ENCODE measurements around the gene EIF1AY. TPM values are rescaled to one million over a fixed set of nuclear protein-coding genes. Genes with fewer than 3 reads are reported as not detected.

The EIF1AY gene, protein sequence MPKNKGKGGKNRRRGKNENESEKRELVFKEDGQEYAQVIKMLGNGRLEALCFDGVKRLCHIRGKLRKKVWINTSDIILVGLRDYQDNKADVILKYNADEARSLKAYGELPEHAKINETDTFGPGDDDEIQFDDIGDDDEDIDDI
- total RNA-seq = 10 to 100 TPM in 3 of 5 donors, not detected in 2; 17.9 to 34.0 (median 32.0) TPM
- total RNA-seq (2013) = 38.5 TPM
- 0 to 61.9 (median 28.1) reads per million in 29 experiments for total RNA-seq

DNA sequence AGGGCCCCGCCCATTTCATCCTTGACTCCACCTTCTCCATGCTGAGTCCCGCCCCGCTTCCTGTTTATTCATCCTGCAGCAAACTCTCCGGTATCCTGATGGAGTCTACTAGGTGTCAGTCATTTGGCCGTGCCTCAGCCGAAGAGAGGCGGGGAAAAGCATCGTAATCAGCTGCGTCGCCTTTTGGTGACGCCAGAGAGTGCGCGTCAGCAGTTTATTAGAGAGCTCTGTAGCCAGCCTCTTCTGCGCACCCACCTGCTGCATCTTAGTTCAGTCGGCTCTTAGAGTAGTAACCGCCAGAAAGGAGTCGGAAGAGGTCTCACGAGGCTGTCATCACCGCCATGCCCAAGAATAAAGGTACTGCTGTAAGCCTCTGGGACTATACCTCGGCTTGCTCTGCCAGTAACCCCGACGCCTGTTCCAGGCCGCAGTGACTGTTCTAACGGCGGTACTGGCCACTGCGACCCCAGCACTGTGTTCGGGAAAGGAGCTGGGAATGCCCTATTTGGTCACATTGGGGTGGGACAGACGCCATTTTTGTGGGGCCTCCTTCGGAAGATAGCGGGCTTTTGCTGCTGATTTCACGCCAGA is at the start of gene EIF1AY:
Gene EIF1AY, plus strand, starts transcription at position 246 of the 591 bp plus-strand sequence. Its CDS starts 96 bp downstream, at position 342.
- H3K4me3 Mint-ChIP-seq = peak within 1 kb of the TSS in 1 of 3 donors; percentile 93
- Histone ChIP-seq H3K27ac (ENCODE audit: low read length) (peak within 1 kb of the TSS; percentile 94), H3K36me3 (ENCODE audit: control insufficient read depth in 2 of 2, extremely low read depth in 1 of 2, insufficient read depth in 1 of 2, low read length in 1 of 2) (peaks cover 0 to 3% of the 10 kb centered on the region in 2 donors), H3K27me3 (replicated peaks in 1 of 2; ENCODE audit: control insufficient read depth in 2 of 2, extremely low read depth in 1 of 2, insufficient read depth in 2 of 2, low read length in 1 of 2) (no peaks in the 10 kb centered on the region), H3K4me3 (ENCODE audit: control insufficient read depth in 1 of 2, extremely low read depth in 1 of 2, low read length in 1 of 2) (peak within 1 kb of the TSS in 1 of 2 donors; percentile 76), H3K4me1 (ENCODE audit: control insufficient read depth in 1 of 2, extremely low read depth in 1 of 2, insufficient read depth in 2 of 2, low read length in 2 of 2) (peaks cover 0 to 4% of the 10 kb centered on the region in 2 experiments), H3K9me3 (no peaks in the 10 kb centered on the region)
- no peaks in the 10 kb centered on the region for H3K27me3 Mint-ChIP-seq
- peak in 2 of 4 experiments; percentile 90 to 91 for ATAC-seq (replicated peaks in 1 of 4)
- 0% methylated on average over 18 of the region's 31 CpGs for WGBS (ENCODE audit: insufficient coverage)
- DNase-seq = peak in 20 of 35 experiments; percentile 82 to 97 (median 88)
- H3K9me3 Mint-ChIP-seq = no peaks in the 10 kb centered on the region
- peak within 1 kb of the TSS in 1 of 2 donors; percentile 99 for H3K27ac Mint-ChIP-seq
- peaks cover 0 to 46% (median 0%) of the 10 kb centered on the region in 3 donors for H3K4me1 Mint-ChIP-seq
- peaks cover 5% of the 10 kb centered on the region for H3K36me3 Mint-ChIP-seq
- ChIA-PET POLR2A (interaction anchor here in 1 of 2 donors (0.9 to 1.3 kb wide), 2 partner anchors 831 to 1008 kb away, joined by 4 to 5 read pairs; partner anchors contain the start of gene KDM5D), CTCF (interaction anchor here in 1 of 2 donors (0.6 to 1.3 kb wide), 3 partner anchors 16 to 1008 kb away, joined by 3 to 8 read pairs (median 3); no protein-coding TSS in a partner anchor)

GRCh38 chrY:20528435-20528834 is 47.1 kb upstream of the EIF1AY start:
- DNase-seq = no peak
- no peaks in the 10 kb centered on the region for H3K36me3 ChIP-seq (ENCODE audit: control insufficient read depth in 2 of 2, extremely low read depth in 1 of 2, insufficient read depth in 1 of 2, low read length in 1 of 2)
- no peaks in the 10 kb centered on the region for H3K36me3 Mint-ChIP-seq
- H3K4me1 ChIP-seq (ENCODE audit: control insufficient read depth in 1 of 2, extremely low read depth in 1 of 2, insufficient read depth in 2 of 2, low read length in 2 of 2) = peaks cover 0 to 4% of the 10 kb centered on the region in 2 experiments
- H3K27me3 ChIP-seq (replicated peaks in 1 of 2; ENCODE audit: control insufficient read depth in 2 of 2, extremely low read depth in 1 of 2, insufficient read depth in 2 of 2, low read length in 1 of 2) = no peaks in the 10 kb centered on the region
- no peaks in the 10 kb centered on the region for H3K9me3 Mint-ChIP-seq
- H3K4me1 Mint-ChIP-seq = peaks cover 0 to 22% (median 0%) of the 10 kb centered on the region in 3 donors
- no peaks in the 10 kb centered on the region for H3K9me3 ChIP-seq
- no peak overlapping the region for H3K4me3 Mint-ChIP-seq
- no peak overlapping the region for H3K4me3 ChIP-seq (ENCODE audit: control insufficient read depth in 1 of 2, extremely low read depth in 1 of 2, low read length in 1 of 2)
- POLR2A ChIA-PET = no interaction called here
- H3K27me3 Mint-ChIP-seq = no peaks in the 10 kb centered on the region
- no peak for ATAC-seq (replicated peaks in 1 of 4)
- WGBS (ENCODE audit: insufficient coverage) = no CpG with 5 or more reads among the region's 6 CpGs
- CTCF ChIA-PET = no interaction called here
- H3K27ac Mint-ChIP-seq = no peak overlapping the region
- no peak overlapping the region for H3K27ac ChIP-seq (ENCODE audit: low read length)

GRCh38 chrY:20538186-20538585 is 37.4 kb upstream of the EIF1AY start:
- H3K27me3 Mint-ChIP-seq = no peaks in the 10 kb centered on the region
- DNase-seq (no peak), ATAC-seq (replicated peaks in 1 of 4) (no peak)
- Histone ChIP-seq H3K27me3 (replicated peaks in 1 of 2; ENCODE audit: control insufficient read depth in 2 of 2, extremely low read depth in 1 of 2, insufficient read depth in 2 of 2, low read length in 1 of 2) (no peaks in the 10 kb centered on the region), H3K27ac (ENCODE audit: low read length) (no peak overlapping the region), H3K4me3 (ENCODE audit: control insufficient read depth in 1 of 2, extremely low read depth in 1 of 2, low read length in 1 of 2) (no peak overlapping the region), H3K9me3 (no peaks in the 10 kb centered on the region), H3K4me1 (ENCODE audit: control insufficient read depth in 1 of 2, extremely low read depth in 1 of 2, insufficient read depth in 2 of 2, low read length in 2 of 2) (no peaks in the 10 kb centered on the region), H3K36me3 (ENCODE audit: control insufficient read depth in 2 of 2, extremely low read depth in 1 of 2, insufficient read depth in 1 of 2, low read length in 1 of 2) (no peaks in the 10 kb centered on the region)
- H3K36me3 Mint-ChIP-seq = no peaks in the 10 kb centered on the region
- peaks cover 0 to 26% (median 0%) of the 10 kb centered on the region in 3 donors for H3K4me1 Mint-ChIP-seq
- ChIA-PET CTCF (no interaction called here), POLR2A (no interaction called here)
- no peak overlapping the region for H3K27ac Mint-ChIP-seq
- WGBS (ENCODE audit: insufficient coverage) = no CpG with 5 or more reads among the region's 1 CpG
- no peaks in the 10 kb centered on the region for H3K9me3 Mint-ChIP-seq
- no peak overlapping the region for H3K4me3 Mint-ChIP-seq

DNA sequence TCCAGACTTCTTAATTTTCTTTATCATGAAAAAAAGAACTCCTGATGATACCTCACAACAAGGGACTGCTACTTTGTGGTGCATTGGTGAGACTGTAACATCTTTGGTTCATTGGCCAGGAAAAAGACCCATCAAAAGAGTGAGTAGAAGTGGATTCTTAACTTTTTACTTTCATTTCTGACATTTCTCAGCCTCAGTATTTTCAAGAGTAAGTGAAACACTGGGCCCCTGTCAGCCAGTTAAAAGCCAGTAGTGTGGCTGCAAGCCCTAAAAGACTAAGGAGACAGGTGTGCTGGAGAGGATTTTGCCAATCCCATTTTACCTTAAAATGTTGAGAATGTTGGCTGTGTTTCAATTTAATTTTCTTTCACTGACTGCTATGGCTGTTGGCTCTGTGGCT is 36.6 kb upstream of the EIF1AY start:
- H3K36me3 ChIP-seq (ENCODE audit: control insufficient read depth in 2 of 2, extremely low read depth in 1 of 2, insufficient read depth in 1 of 2, low read length in 1 of 2) = no peaks in the 10 kb centered on the region
- no peaks in the 10 kb centered on the region for H3K4me1 ChIP-seq (ENCODE audit: control insufficient read depth in 1 of 2, extremely low read depth in 1 of 2, insufficient read depth in 2 of 2, low read length in 2 of 2)
- Mint-ChIP-seq H3K36me3 (no peaks in the 10 kb centered on the region), H3K4me3 (no peak overlapping the region), H3K4me1 (peaks cover 0 to 26% (median 0%) of the 10 kb centered on the region in 3 donors), H3K27ac (no peak overlapping the region), H3K27me3 (no peaks in the 10 kb centered on the region), H3K9me3 (no peaks in the 10 kb centered on the region)
- H3K27ac ChIP-seq (ENCODE audit: low read length) = no peak overlapping the region
- H3K4me3 ChIP-seq (ENCODE audit: control insufficient read depth in 1 of 2, extremely low read depth in 1 of 2, low read length in 1 of 2) = no peak overlapping the region
- CTCF ChIA-PET = no interaction called here
- DNase-seq = no peak
- POLR2A ChIA-PET = no interaction called here
- no peaks in the 10 kb centered on the region for H3K27me3 ChIP-seq (replicated peaks in 1 of 2; ENCODE audit: control insufficient read depth in 2 of 2, extremely low read depth in 1 of 2, insufficient read depth in 2 of 2, low read length in 1 of 2)
- no peaks in the 10 kb centered on the region for H3K9me3 ChIP-seq
- ATAC-seq (replicated peaks in 1 of 4) = no peak

DNA sequence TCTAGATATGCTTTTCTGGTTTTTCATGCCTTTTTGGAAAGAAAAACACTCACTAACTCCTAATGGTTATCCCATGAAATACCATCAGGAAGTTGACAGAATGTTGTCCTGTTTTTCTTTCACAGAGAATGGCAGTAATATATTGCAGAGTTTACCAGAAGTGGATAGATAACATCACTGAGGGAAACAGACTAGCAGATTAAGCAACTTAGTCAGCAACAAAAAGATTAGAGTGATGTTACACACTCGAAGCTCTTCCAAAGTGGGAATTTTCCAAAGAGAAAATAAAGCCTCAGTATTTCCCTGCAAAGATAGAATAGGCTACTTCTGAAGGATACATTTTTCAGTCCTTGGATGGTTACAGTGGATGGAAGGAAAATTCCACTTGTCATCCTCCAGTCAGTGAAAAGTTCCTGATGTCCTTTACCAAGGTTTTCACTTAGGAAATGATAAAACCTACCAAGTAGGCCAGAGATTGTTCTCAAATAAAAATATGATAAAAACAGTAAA is 31.1 kb upstream of the EIF1AY start:
- H3K4me1 ChIP-seq (ENCODE audit: control insufficient read depth in 1 of 2, extremely low read depth in 1 of 2, insufficient read depth in 2 of 2, low read length in 2 of 2) = no peaks in the 10 kb centered on the region
- H3K9me3 Mint-ChIP-seq = no peaks in the 10 kb centered on the region
- H3K36me3 ChIP-seq (ENCODE audit: control insufficient read depth in 2 of 2, extremely low read depth in 1 of 2, insufficient read depth in 1 of 2, low read length in 1 of 2) = no peaks in the 10 kb centered on the region
- H3K4me3 ChIP-seq (ENCODE audit: control insufficient read depth in 1 of 2, extremely low read depth in 1 of 2, low read length in 1 of 2) = no peak overlapping the region
- H3K27me3 Mint-ChIP-seq = no peaks in the 10 kb centered on the region
- DNase-seq (no peak), ATAC-seq (replicated peaks in 1 of 4) (no peak)
- H3K4me1 Mint-ChIP-seq = peaks cover 0 to 10% (median 0%) of the 10 kb centered on the region in 3 donors
- H3K9me3 ChIP-seq = no peaks in the 10 kb centered on the region
- no CpG with 5 or more reads among the region's 1 CpG for WGBS (ENCODE audit: insufficient coverage)
- H3K27ac Mint-ChIP-seq = no peak overlapping the region
- CTCF ChIA-PET = no interaction called here
- no peak overlapping the region for H3K4me3 Mint-ChIP-seq
- POLR2A ChIA-PET = no interaction called here
- peaks cover 3% of the 10 kb centered on the region for H3K36me3 Mint-ChIP-seq
- H3K27me3 ChIP-seq (replicated peaks in 1 of 2; ENCODE audit: control insufficient read depth in 2 of 2, extremely low read depth in 1 of 2, insufficient read depth in 2 of 2, low read length in 1 of 2) = no peaks in the 10 kb centered on the region
- H3K27ac ChIP-seq (ENCODE audit: low read length) = no peak overlapping the region

DNA sequence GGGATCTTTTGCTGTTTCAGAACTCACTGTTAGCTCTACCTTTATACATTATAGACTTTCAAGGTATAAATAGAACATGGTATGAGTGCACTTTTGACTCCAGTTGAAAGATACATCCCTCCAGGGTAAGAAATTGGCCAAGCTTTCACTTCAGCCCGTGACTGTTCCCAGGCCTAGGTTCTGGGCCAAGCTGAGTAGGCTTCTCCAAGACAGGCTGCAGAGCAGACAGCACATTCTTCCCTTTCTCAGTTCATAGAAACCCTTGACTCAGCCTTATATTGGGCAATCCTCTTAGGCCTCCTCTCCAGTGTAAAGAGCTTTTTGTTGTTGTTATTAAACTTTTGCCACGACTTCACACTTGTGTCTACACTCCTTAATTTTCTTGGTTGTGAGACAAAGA is 29.5 kb upstream of the EIF1AY start:
- CTCF ChIA-PET = no interaction called here
- H3K4me3 Mint-ChIP-seq = no peak overlapping the region
- Histone ChIP-seq H3K9me3 (no peaks in the 10 kb centered on the region), H3K27me3 (replicated peaks in 1 of 2; ENCODE audit: control insufficient read depth in 2 of 2, extremely low read depth in 1 of 2, insufficient read depth in 2 of 2, low read length in 1 of 2) (no peaks in the 10 kb centered on the region), H3K36me3 (ENCODE audit: control insufficient read depth in 2 of 2, extremely low read depth in 1 of 2, insufficient read depth in 1 of 2, low read length in 1 of 2) (no peaks in the 10 kb centered on the region), H3K27ac (ENCODE audit: low read length) (no peak overlapping the region), H3K4me3 (ENCODE audit: control insufficient read depth in 1 of 2, extremely low read depth in 1 of 2, low read length in 1 of 2) (no peak overlapping the region), H3K4me1 (ENCODE audit: control insufficient read depth in 1 of 2, extremely low read depth in 1 of 2, insufficient read depth in 2 of 2, low read length in 2 of 2) (no peaks in the 10 kb centered on the region)
- ATAC-seq (replicated peaks in 1 of 4) (no peak), DNase-seq (no peak)
- H3K9me3 Mint-ChIP-seq = no peaks in the 10 kb centered on the region
- H3K4me1 Mint-ChIP-seq = no peaks in the 10 kb centered on the region
- no peaks in the 10 kb centered on the region for H3K27me3 Mint-ChIP-seq
- WGBS (ENCODE audit: insufficient coverage) = no CpG with 5 or more reads among the region's 2 CpGs
- peaks cover 3% of the 10 kb centered on the region for H3K36me3 Mint-ChIP-seq
- H3K27ac Mint-ChIP-seq = no peak overlapping the region
- POLR2A ChIA-PET = no interaction called here

Data from T-cell (primary cell).